Measurements from ENCODE around the gene ZBTB21. TPM values are rescaled to one million over a fixed set of nuclear protein-coding genes. Genes with fewer than 3 reads are reported as not detected.

The ZBTB21 gene
- total RNA-seq, 1 donor from 2014 or later = 8.4 TPM

DNA sequence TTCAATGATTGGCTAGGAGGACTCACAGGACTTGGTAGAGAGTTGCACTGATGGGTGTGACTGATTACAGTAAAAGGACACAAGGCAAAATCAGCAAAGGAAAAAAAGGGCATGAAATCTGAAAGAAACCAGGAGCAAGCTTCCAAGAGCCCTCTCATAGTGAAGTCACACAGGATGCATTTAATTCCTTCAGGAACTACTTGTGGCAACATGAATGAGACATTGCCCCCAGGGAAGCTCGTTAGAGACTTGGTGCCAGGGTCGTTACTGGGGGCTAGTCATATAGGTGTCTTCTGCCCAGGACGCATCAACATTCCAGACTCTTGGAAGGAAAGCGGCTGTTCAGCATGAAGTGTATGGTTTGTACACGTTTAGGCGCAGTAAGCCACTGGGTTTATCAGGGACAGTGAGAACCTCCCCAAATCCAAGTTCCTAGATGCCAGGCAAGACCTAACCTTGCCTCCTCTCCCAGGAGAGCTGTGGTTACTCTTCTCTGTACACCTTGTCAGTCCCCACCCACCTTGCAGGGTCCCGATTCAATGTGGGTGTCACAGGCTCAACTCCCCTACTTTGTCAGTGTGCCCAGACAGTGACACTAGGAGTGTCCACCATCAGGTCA lies 30.3 kb downstream of the ZBTB21 start:
- DNase-seq (ENCODE audit: low spot score) = no peak
- Mint-ChIP-seq H3K4me3 (ENCODE audit: unreplicated experiment) (no peak overlapping the region), H3K27ac (ENCODE audit: unreplicated experiment) (no peak overlapping the region), H3K4me1 (ENCODE audit: unreplicated experiment) (no peaks in the 10 kb centered on the region), H3K9me3 (ENCODE audit: unreplicated experiment) (no peaks in the 10 kb centered on the region), H3K36me3 (ENCODE audit: low read depth, unreplicated experiment) (no peaks in the 10 kb centered on the region), H3K27me3 (ENCODE audit: unreplicated experiment) (no peaks in the 10 kb centered on the region)
- TF ChIP-seq, protein P1, sequence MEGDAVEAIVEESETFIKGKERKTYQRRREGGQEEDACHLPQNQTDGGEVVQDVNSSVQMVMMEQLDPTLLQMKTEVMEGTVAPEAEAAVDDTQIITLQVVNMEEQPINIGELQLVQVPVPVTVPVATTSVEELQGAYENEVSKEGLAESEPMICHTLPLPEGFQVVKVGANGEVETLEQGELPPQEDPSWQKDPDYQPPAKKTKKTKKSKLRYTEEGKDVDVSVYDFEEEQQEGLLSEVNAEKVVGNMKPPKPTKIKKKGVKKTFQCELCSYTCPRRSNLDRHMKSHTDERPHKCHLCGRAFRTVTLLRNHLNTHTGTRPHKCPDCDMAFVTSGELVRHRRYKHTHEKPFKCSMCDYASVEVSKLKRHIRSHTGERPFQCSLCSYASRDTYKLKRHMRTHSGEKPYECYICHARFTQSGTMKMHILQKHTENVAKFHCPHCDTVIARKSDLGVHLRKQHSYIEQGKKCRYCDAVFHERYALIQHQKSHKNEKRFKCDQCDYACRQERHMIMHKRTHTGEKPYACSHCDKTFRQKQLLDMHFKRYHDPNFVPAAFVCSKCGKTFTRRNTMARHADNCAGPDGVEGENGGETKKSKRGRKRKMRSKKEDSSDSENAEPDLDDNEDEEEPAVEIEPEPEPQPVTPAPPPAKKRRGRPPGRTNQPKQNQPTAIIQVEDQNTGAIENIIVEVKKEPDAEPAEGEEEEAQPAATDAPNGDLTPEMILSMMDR (IDR thresholded peaks at IDR 0.05; ENCODE audit: unreplicated experiment) = no peak

DNA sequence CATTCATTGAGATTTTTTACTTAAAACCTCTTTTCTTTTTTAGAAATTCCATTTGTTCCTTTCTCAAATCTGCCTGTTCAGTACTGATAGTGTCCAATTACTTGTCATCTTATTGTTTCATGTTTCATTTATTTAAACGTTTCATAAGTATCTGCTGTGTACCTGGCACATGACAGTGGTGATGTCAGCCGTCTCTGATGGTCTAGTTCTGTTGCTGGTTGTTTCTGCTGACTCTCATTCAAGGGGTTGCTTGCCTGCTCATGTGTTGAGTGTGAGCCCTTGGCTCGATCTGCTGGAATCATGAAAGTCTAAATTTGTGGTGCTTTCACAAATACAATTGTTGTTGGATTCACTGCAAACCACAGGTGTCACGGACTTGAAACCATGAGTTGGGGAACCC lies 30.8 kb downstream of the ZBTB21 start:
- no peaks in the 10 kb centered on the region for H3K36me3 Mint-ChIP-seq (ENCODE audit: low read depth, unreplicated experiment)
- no peaks in the 10 kb centered on the region for H3K9me3 Mint-ChIP-seq (ENCODE audit: unreplicated experiment)
- H3K4me3 Mint-ChIP-seq (ENCODE audit: unreplicated experiment) = no peak overlapping the region
- H3K4me1 Mint-ChIP-seq (ENCODE audit: unreplicated experiment) = peaks cover 2% of the 10 kb centered on the region
- TF ChIP-seq, protein P1 (IDR thresholded peaks at IDR 0.05; ENCODE audit: unreplicated experiment) = no peak
- no peaks in the 10 kb centered on the region for H3K27me3 Mint-ChIP-seq (ENCODE audit: unreplicated experiment)
- no peak overlapping the region for H3K27ac Mint-ChIP-seq (ENCODE audit: unreplicated experiment)
- no peak for DNase-seq (ENCODE audit: low spot score)

- no peaks in the 10 kb centered on the region for H3K27me3 Mint-ChIP-seq (ENCODE audit: unreplicated experiment)
- peaks cover 6% of the 10 kb centered on the region for H3K4me1 Mint-ChIP-seq (ENCODE audit: unreplicated experiment)
- no peak for DNase-seq (ENCODE audit: low spot score)
- no peaks in the 10 kb centered on the region for H3K9me3 Mint-ChIP-seq (ENCODE audit: unreplicated experiment)
- no peak overlapping the region for H3K27ac Mint-ChIP-seq (ENCODE audit: unreplicated experiment)
- no peak overlapping the region for H3K4me3 Mint-ChIP-seq (ENCODE audit: unreplicated experiment)
- H3K36me3 Mint-ChIP-seq (ENCODE audit: low read depth, unreplicated experiment) = no peaks in the 10 kb centered on the region
- TF ChIP-seq, protein P1 (IDR thresholded peaks at IDR 0.05; ENCODE audit: unreplicated experiment) = no peak
These were observed 32.9 kb downstream of the ZBTB21 start for GRCh38 chr21:41977034-41977950.

- Mint-ChIP-seq H3K27ac (ENCODE audit: unreplicated experiment) (no peak overlapping the region), H3K4me1 (ENCODE audit: unreplicated experiment) (peaks cover 6% of the 10 kb centered on the region), H3K27me3 (ENCODE audit: unreplicated experiment) (no peaks in the 10 kb centered on the region), H3K9me3 (ENCODE audit: unreplicated experiment) (no peaks in the 10 kb centered on the region), H3K36me3 (ENCODE audit: low read depth, unreplicated experiment) (no peaks in the 10 kb centered on the region), H3K4me3 (ENCODE audit: unreplicated experiment) (no peak overlapping the region)
- TF ChIP-seq, protein P1 (IDR thresholded peaks at IDR 0.05; ENCODE audit: unreplicated experiment) = no peak
- DNase-seq (ENCODE audit: low spot score) = no peak
These were observed 33.5 kb downstream of the ZBTB21 start for GRCh38 chr21:41976611-41977010.

Measured in endothelial cell (in vitro differentiated cells).